ENCODE data around the gene LCT. TPM values are rescaled to one million over a fixed set of nuclear protein-coding genes. Genes with fewer than 3 reads are reported as not detected.
"Not testable (repeated sequence)": the region's sequence is repeated elsewhere in the genome, so short reads cannot be mapped to it uniquely, and the experiment has no call there.

The LCT gene
- total RNA-seq, 4 donors from 2014 or later = not detected

DNA sequence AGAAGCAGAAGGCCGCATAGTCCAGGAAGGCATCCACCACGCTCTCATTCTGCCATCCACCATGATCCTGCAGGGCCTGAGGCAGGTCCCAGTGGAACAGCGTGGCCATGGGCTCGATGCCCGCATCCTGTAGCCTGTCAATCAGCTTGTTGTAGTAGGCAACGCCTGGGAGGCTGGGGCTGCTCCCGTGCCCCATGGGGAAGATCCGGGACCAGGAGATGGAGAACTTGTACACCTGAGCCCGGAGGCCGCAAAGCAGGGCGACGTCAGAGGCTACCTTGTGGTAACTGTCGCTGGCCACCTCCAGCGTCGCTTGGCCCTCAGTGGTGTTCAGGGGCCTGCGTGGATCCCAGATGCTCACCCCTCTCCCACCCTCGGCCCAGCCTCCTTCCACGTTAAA, 19.5 kb downstream of the LCT start:
- intact Hi-C loops (cut with DNase I) = no loop called here

DNA sequence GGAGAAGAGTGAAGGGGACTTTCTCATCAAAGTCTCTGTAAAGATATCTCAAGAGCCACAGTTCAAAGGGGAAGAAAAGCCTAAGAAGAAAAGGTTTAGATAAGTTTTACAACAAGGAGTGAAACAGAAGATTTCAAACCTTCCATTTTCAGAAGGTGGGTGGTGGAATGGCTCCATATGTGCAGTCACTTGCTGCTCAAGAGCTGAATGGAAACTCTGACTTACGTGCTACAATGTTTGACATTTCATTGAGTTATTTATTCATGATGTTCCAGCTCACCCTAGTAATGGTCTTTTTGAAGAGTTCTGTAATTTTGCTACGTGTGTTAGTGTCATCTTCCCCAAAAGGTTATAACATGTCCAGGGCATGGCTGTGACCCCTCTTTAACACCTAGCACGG, 21.7 kb downstream of the LCT start:
- no peaks in the 10 kb centered on the region for H3K4me1 ChIP-seq
- TF ChIP-seq EP300 (IDR thresholded peaks at IDR 0.05) = no peak
- TF ChIP-seq, protein P1, sequence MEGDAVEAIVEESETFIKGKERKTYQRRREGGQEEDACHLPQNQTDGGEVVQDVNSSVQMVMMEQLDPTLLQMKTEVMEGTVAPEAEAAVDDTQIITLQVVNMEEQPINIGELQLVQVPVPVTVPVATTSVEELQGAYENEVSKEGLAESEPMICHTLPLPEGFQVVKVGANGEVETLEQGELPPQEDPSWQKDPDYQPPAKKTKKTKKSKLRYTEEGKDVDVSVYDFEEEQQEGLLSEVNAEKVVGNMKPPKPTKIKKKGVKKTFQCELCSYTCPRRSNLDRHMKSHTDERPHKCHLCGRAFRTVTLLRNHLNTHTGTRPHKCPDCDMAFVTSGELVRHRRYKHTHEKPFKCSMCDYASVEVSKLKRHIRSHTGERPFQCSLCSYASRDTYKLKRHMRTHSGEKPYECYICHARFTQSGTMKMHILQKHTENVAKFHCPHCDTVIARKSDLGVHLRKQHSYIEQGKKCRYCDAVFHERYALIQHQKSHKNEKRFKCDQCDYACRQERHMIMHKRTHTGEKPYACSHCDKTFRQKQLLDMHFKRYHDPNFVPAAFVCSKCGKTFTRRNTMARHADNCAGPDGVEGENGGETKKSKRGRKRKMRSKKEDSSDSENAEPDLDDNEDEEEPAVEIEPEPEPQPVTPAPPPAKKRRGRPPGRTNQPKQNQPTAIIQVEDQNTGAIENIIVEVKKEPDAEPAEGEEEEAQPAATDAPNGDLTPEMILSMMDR (IDR thresholded peaks at IDR 0.05) = no peak
- TF ChIP-seq POLR2AphosphoS5 (IDR thresholded peaks at IDR 0.05) = no peak
- no peak for TF ChIP-seq POLR2A (IDR thresholded peaks at IDR 0.05; ENCODE audit: low read depth)
- no peaks in the 10 kb centered on the region for H3K36me3 ChIP-seq
- DNase-seq (ENCODE audit: extremely low spot score) = no peak
- no peak overlapping the region for H3K4me3 ChIP-seq
- peaks cover 0 to 5% (median 0%) of the 10 kb centered on the region in 4 donors for H3K9me3 ChIP-seq
- intact Hi-C loops (cut with DNase I) = no loop called here
- H3K27me3 ChIP-seq = no peaks in the 10 kb centered on the region
- 42% methylated on average over 3 of the region's 3 CpGs for WGBS
- no peak overlapping the region for H3K27ac ChIP-seq (replicated peaks in 1 of 4)

More for the DNA sequence above, 19.5 kb downstream of the LCT start:
- no peak for DNase-seq (ENCODE audit: extremely low spot score)
- Histone ChIP-seq H3K9me3 (peaks cover 0 to 5% (median 1%) of the 10 kb centered on the region in 4 donors), H3K4me3 (no peak overlapping the region), H3K4me1 (no peaks in the 10 kb centered on the region), H3K36me3 (no peaks in the 10 kb centered on the region), H3K27ac (replicated peaks in 1 of 4) (no peak overlapping the region), H3K27me3 (no peaks in the 10 kb centered on the region)
- TF ChIP-seq POLR2A (IDR thresholded peaks at IDR 0.05; ENCODE audit: low read depth) (no peak), POLR2AphosphoS5 (IDR thresholded peaks at IDR 0.05) (no peak), EP300 (IDR thresholded peaks at IDR 0.05) (no peak)
- TF ChIP-seq, protein P1 (IDR thresholded peaks at IDR 0.05) = no peak
- 96% methylated on average over 14 of the region's 18 CpGs for WGBS

DNA sequence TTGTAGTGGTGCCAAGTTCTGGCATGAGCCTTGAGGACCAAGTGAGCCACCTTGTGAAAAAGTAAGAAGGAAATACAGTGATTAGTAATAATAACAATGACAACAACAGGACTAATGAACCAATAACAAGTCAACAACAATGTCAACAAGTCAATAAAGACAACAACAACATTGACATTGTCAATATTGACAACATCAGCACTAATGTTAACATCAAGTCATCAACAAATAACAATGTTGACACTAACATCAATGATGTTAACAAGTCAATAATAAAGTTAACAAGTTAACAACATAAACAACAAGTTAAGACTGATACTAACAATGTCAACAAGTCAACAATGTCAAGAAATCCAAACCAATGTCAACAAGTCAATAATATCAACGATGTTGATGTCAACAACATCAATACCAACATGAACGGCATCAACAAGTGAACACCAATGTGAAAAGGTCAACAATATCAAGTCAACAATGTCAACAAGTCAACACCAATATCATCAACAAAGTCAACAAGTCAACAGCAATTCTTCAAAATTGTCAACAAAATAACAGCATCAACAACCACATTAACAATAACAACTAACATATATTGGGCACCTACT, 24.0 kb downstream of the LCT start:
- DNase-seq (ENCODE audit: extremely low spot score) = no peak
- Histone ChIP-seq H3K9me3 (no peaks in the 10 kb centered on the region), H3K4me1 (no peaks in the 10 kb centered on the region), H3K4me3 (no peak overlapping the region), H3K27me3 (no peaks in the 10 kb centered on the region), H3K27ac (replicated peaks in 1 of 4) (no peak overlapping the region), H3K36me3 (no peaks in the 10 kb centered on the region)
- intact Hi-C loops (cut with DNase I) = no loop called here
- 74% methylated on average over 2 of the region's 2 CpGs for WGBS
- TF ChIP-seq POLR2A (IDR thresholded peaks at IDR 0.05; ENCODE audit: low read depth) (no peak), EP300 (IDR thresholded peaks at IDR 0.05) (no peak), POLR2AphosphoS5 (IDR thresholded peaks at IDR 0.05) (no peak)
- TF ChIP-seq, protein P1 (IDR thresholded peaks at IDR 0.05) = no peak

DNA sequence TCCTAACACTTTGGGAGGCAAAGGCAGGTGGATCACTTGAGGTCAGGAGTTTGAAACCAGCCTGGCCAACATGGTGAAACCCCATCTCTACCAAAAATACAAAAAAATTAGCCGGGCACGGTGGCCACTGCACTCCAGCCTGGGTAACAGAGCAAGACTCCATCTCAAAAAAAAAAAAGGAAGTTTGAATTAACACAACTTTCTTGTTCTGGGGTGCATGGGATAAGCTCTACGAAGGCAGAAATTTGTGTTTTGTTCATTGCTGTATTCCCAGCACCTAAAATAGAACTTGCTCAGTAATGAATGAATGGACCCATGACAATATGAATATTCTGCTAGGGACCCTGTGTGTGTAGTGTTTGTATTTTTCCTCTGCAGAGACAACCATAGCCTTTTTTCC, 29.1 kb downstream of the LCT start:
- H3K4me1 ChIP-seq; H3K27ac ChIP-seq (replicated peaks in 1 of 4); H3K36me3 ChIP-seq; H3K27me3 ChIP-seq; DNase-seq (ENCODE audit: extremely low spot score); H3K4me3 ChIP-seq; intact Hi-C loops (cut with DNase I); H3K9me3 ChIP-seq: not testable (repeated sequence)
- WGBS = 90% methylated on average over 3 of the region's 3 CpGs

DNA sequence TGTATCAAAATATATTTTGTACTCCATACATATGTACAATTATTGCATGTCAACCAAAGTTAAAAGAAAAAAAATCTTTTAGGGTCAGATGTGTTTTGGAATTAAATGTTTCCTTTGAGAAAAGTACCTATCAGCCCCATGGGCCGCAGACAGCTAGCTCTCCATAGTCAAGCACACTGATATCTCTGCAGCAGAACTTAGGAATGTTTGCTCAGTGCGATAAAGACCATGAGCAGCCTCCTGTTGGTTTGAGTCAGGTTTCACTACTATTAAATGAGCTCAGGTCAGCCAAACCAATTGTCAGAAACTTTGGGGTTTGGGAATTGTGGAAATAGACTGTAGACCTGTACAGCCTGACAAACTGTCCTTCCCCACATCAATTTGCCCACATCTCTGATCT, 33.7 kb downstream of the LCT start:
- H3K36me3 ChIP-seq = no peaks in the 10 kb centered on the region
- DNase-seq (ENCODE audit: extremely low spot score) = no peak
- intact Hi-C loops (cut with DNase I) = no loop called here
- 91% methylated on average over 2 of the region's 2 CpGs for WGBS
- no peak overlapping the region for H3K4me3 ChIP-seq
- no peak overlapping the region for H3K27ac ChIP-seq (replicated peaks in 1 of 4)
- H3K27me3 ChIP-seq = no peaks in the 10 kb centered on the region
- H3K9me3 ChIP-seq = no peaks in the 10 kb centered on the region
- no peaks in the 10 kb centered on the region for H3K4me1 ChIP-seq
- TF ChIP-seq, protein P1 (IDR thresholded peaks at IDR 0.05) = no peak
- TF ChIP-seq POLR2A (IDR thresholded peaks at IDR 0.05; ENCODE audit: low read depth) = no peak
- no peak for TF ChIP-seq EP300 (IDR thresholded peaks at IDR 0.05)
- TF ChIP-seq POLR2AphosphoS5 (IDR thresholded peaks at IDR 0.05) = no peak

Measured in esophagus muscularis mucosa (tissue), 4 donors.